Omental fat pad (tissue), 4 donors: ENCODE data around the gene TAC1. TPM values are rescaled to one million over a fixed set of nuclear protein-coding genes. Genes with fewer than 3 reads are reported as not detected.

ENCODE experiments used
- ATAC-seq: fragments of 150-250 bp; one replicate; pipeline ENCODE4 v1.9.1; 2016; ENCODE audit warnings: mild to moderate bottlenecking, moderate library complexity; ENCODE audit not compliant: low FRiP score
- DNase-seq: peaks from one replicate; pipeline ENCODE4 v3.0.0-alpha.2; 2019; ENCODE audit warnings: low spot score
- CTCF ChIP-seq, 3 donors: fragments of 450-650 bp; IDR thresholded peaks; one replicate each; pipeline ENCODE4 v1.5.1; 2016 to 2017; ENCODE audit warnings: antibody characterized with exemption in 3 of 3, mild to moderate bottlenecking in 3 of 3, moderate library complexity in 2 of 3
- total RNA-seq, 4 donors: library from RNA; depleted of rRNA; stranded (reverse); fragments of >200 nt; gene quantifications; one replicate each; pipeline ENCODE4 v1.1.0, GENCODE V29; 2016

The TAC1 gene
- total RNA-seq, 4 donors from 2014 or later, result 1.4 to 2.1 (median 1.8) TPM; not detected in 1

- ATAC-seq (no peak), DNase-seq (no peak)
- no peak for TF ChIP-seq CTCF (IDR thresholded peaks at IDR 0.05)
These were observed 834 bp downstream of the TAC1 start for GRCh38 chr7:97732565-97733275.

- no peak for TF ChIP-seq CTCF (IDR thresholded peaks at IDR 0.05)
- ATAC-seq (no peak), DNase-seq (no peak)
These were observed 1.6 kb downstream of the TAC1 start for GRCh38 chr7:97733276-97734161.

GRCh38 chr7:97734255-97734654 lies 2.4 kb downstream of the TAC1 start:
- no peak for DNase-seq
- TF ChIP-seq CTCF (IDR thresholded peaks at IDR 0.05), result no peak

GRCh38 chr7:97735075-97735474 lies 3.2 kb downstream of the TAC1 start:
- DNase-seq (no peak), ATAC-seq (no peak)

More at GRCh38 chr7:97734255-97734654, 2.4 kb downstream of the TAC1 start:
- no peak for ATAC-seq

GRCh38 chr7:97748482-97748881 lies 16.6 kb downstream of the TAC1 start:
- no peak for ATAC-seq
- TF ChIP-seq CTCF (IDR thresholded peaks at IDR 0.05), result no peak

More at GRCh38 chr7:97735075-97735474, 3.2 kb downstream of the TAC1 start:
- TF ChIP-seq CTCF (IDR thresholded peaks at IDR 0.05), result no peak

GRCh38 chr7:97751566-97751965 lies 19.7 kb downstream of the TAC1 start:
- ATAC-seq (no peak), DNase-seq (no peak)
- no peak for TF ChIP-seq CTCF (IDR thresholded peaks at IDR 0.05)

More at GRCh38 chr7:97748482-97748881, 16.6 kb downstream of the TAC1 start:
- no peak for DNase-seq
